ENCODE measurements around the gene CASP5. TPM values are rescaled to one million over a fixed set of nuclear protein-coding genes. Genes with fewer than 3 reads are reported as not detected.
A peak's percentile ranks its signal among the peaks of the same experiment; 100 is the strongest.

CASP5 gene
- total RNA-seq, 1 donor from 2014 or later, result not detected

DNA sequence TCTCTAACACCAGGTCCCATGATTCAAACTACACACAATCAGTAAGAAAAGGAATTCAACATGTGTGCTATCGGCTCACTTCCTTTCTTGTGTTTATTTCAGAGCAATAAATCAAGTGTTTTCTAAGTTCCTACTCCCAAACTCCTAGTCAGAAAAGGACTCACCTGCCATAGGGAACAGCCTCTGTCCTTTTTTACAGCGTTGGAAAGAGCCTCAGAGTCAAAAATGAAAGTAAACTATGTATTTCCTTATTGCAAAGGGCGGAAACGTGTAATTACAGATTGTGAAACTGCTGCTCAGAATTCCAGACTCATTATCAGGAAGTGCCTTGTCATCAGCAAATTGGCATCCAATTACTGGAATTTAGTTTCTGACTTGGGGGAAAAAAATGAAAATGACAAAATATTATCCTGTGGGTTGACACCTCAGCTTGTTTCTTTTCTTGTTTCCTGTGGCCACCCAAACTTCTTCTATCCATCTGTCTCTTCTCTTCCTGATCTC, 54.6 kb downstream of the CASP5 start, which contains the start of gene CASP4:
TSS of gene CASP4 (minus strand) at position 220 of the 501 bp plus-strand sequence. CDS start at position 171, 49 bp downstream.
- DNase-seq (ENCODE audit: low read depth in 2 of 2), result peak; percentile 92 to 94

DNA sequence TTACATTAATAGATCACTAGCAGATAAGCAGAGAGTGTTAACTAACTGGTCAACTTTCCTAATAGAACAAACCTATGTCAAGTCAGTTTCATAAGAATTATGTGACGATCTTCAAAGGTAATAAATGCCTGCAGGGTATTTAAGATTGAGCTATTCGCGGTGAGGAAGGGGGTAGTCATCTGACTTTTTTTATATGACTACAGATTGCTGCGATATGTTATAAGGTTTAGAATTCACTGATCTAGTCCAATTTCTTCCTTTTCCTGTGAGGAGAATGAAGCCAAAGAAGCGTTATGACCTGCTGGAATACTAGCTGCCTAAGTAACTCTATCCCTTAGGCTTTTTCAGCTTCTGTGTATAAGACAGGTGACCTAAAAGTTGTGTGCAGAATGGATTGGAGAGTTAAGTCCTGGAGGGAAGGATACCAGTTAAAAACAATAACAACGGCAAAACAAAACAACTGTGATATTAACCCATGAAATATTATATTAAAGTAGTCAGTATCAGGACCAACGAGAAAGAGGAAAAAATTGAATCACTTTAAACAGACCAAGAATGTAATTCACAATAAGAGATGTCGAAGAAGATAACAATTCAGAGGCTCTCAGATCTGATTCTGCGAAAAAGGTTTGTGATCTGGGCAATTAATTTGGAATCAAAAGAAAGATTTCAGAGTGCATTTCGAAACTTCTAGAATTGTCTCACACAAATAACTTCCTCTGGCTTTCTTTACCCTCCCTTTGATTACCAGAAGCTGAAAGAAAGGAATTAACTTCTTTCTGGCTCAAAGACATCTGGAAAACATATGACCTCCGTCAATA, 55.2 kb downstream of the CASP5 start:
- DNase-seq (ENCODE audit: low read depth in 2 of 2), result peak; percentile 43 to 49

DNA sequence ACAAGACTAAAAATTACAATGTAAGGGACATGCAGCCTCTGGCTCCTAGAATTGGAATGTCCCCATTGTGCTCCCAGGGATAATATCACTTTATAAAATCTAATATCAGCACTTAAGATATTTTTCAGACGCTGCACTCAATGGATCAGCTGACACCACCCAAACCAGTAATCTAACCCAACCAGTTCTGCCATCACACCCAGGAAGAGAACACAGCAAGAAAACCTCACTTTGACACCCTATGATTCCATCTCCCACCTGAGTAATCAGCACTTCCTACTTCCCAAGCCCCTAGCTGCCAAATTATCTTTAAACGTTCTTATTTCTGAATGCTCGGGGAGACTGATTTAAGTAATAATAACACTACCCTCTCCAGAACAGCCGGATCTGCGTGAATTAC, 57.2 kb downstream of the CASP5 start:
- no peak for DNase-seq (ENCODE audit: low read depth in 2 of 2)

DNA sequence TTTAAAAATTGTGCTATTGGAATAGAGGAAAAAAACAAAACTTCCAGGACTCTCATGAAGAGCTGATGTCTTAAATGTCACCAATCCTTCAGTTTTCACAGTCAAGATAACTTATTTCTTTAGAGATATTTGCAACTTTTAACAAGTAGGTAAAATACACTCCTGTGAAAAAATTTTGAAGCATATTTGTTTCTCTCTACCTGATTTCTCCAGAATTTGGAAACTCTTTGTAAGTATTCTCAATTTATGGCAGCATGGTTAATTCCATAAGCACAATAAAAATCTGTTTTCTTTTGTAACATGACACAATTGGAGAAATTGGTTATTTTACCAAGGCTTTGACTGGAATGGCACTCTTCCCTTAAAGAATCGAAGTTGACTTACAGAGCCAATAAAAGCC, 58.7 kb downstream of the CASP5 start:
- no peak for DNase-seq (ENCODE audit: low read depth in 2 of 2)

DNA sequence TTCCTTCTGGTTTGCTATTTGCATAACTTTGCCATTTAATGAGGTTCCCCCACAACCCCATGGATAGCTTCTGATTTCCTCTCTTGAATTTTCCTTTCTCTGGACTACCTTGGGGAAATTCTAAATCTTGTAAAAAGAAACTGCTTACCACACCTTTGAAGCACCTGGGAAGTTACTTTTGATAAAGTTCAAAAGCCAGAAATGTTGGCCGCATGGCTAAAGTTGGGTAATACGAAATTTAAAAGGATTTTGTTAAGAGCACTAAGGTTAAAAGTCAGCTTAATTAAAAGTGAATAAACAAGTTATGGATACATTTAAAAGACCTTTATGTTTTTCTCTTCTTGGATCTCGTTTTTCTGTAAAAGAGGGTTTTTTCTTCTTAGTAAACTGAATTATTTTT, 60.1 kb downstream of the CASP5 start:
- no peak for DNase-seq (ENCODE audit: low read depth in 2 of 2)

DNA sequence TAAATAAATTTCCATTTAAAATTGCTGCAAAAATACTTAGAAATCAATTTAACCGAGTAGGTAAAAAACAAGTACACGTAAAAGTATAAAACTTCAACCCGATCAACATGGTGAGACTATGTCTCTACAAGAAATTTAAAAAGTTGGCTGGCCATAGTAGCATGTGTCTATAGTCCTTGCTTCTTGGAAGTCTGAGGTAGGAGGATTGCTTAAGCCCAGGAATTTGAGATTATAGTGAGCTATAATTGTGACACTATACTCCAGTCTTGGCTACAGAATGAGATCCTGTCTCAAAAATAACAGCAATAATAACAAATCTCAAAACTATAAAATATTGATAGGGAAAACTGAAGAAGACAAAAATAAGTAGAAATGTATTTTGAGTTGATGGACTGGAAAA, 65.7 kb downstream of the CASP5 start:
- no peak for DNase-seq (ENCODE audit: low read depth in 2 of 2)

DNA sequence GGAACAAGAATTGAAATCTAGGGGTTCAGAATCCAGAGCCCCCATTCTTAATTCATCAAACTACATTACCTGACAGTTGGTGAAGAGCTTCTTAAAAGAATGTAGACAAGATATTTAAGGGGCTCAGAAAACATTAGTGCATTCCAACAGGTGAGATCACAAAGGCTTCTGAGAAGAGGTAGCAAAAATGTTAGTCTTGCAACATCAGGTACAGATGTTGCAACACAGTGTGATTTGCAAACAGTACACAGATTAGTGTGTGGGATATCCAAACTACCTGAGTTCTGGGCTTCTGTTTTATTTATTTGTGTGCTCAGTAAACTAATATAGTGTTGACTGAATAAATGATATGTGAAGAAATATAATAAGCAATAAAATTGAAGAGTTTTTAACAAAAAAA, 66.4 kb downstream of the CASP5 start:
- DNase-seq (ENCODE audit: low read depth in 2 of 2), result no peak

DNA sequence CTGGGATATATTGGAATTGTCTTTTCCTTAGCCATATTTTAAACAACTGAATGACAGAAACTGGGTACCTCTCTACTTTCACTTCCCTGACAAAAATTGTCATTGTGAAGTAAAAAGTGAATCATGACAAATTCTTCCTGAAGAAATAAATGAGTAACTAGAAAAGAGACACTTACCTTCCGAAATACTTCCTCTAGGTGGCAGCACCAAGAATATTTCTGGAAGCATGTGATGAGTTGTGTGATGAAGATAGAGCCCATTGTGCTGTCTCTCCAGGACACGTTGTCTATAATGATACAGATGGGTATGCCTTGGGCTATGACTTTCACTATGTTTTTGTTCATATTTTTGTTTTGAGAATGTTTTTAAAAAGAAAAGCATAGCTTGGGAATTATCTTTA, 76.1 kb downstream of the CASP5 start:
- DNase-seq (ENCODE audit: low read depth in 2 of 2), result peak; percentile 74 to 81

Other genes starting within 250 kb of the CASP5 start
- gene CASP12, start 124.7 kb downstream of the CASP5 start, total RNA-seq, result 5.0 and 7.0 TPM in 2 replicates
- gene CASP4, start 54.6 kb downstream of the CASP5 start, total RNA-seq, result 162 and 200 TPM in 2 replicates
- 26.6 and 28.0 TPM in 2 replicates for gene CASP1, start 12.0 kb upstream of the CASP5 start, total RNA-seq
- 106 and 113 TPM in 2 replicates for gene CARD16, start 22.2 kb upstream of the CASP5 start, total RNA-seq
- gene CARD18, start 116.6 kb upstream of the CASP5 start, total RNA-seq, result not detected in 2 replicates